IMR-90 (cell line): ENCODE measurements around the gene PRR5L. TPM values are rescaled to one million over a fixed set of nuclear protein-coding genes. Genes with fewer than 3 reads are reported as not detected.

Experiments
- ATAC-seq: fragments of 200-7000 bp; cut with Tn5 transposase; 2 replicates; pipeline ENCODE4 v1.9.1; 2020; ENCODE audit warnings: low read depth, mild to moderate bottlenecking, moderate library complexity
- BruUV-seq: library from RNA; stranded (reverse); fragments of 400-500 nt; replicated peaks from 2 replicates; lab custom pipeline; 2021; lab: Mats Ljungman, UMichigan
- CTCF ChIA-PET: fragments of 300-600 bp; formaldehyde crosslinking; extraction: SDS; loops from one replicate; lab custom pipeline; 2021; ENCODE audit warnings: antibody characterized with exemption; lab: Yijun Ruan, JAX
- POLR2A ChIA-PET: fragments of 300-600 bp; sonication (Branson Sonifier 250); formaldehyde crosslinking; loops from one replicate; lab custom pipeline; 2022; ENCODE audit warnings: antibody characterized with exemption; ENCODE audit not compliant: unreplicated experiment; lab: Charles Lee
- DNase-seq: peaks from one replicate; pipeline ENCODE4 v3.0.0; 2013
- H2AFZ ChIP-seq: replicated peaks from 2 replicates; pipeline ENCODE3; 2013; ENCODE audit warnings: low read length, mild to moderate bottlenecking; ENCODE audit not compliant: poor library complexity
- H2AK5ac ChIP-seq: 2 replicates; pipeline ENCODE4 v1.6.1; 2013; ENCODE audit warnings: low read depth, low read length, inconsistent platforms
- H2AK9ac ChIP-seq: replicated peaks from 2 replicates; pipeline ENCODE3; 2013; ENCODE audit warnings: mild to moderate bottlenecking, low read depth, low read length, moderate library complexity; ENCODE audit not compliant: poor library complexity
- H2BK120ac ChIP-seq: 2 replicates; pipeline ENCODE4 v1.6.1; 2013; ENCODE audit warnings: low read depth, low read length, inconsistent platforms
- H2BK15ac ChIP-seq: 3 replicates; pipeline ENCODE4 v1.6.1; 2013; ENCODE audit warnings: low read depth, low read length, inconsistent platforms
- H2BK20ac ChIP-seq: 2 replicates; pipeline ENCODE4 v1.6.1; 2013; ENCODE audit warnings: low read depth, mild to moderate bottlenecking, inconsistent platforms, low read length, moderate library complexity
- H2BK5ac ChIP-seq: 2 replicates; pipeline ENCODE4 v1.6.1; 2013; ENCODE audit warnings: mild to moderate bottlenecking, low read depth, low read length, inconsistent platforms; ENCODE audit not compliant: poor library complexity, severe bottlenecking
- H3K14ac ChIP-seq: replicated peaks from 2 replicates; pipeline ENCODE4 v1.6.1; 2013; ENCODE audit warnings: low read depth, low read length, inconsistent platforms
- H3K18ac ChIP-seq: 2 replicates; pipeline ENCODE4 v1.6.1; 2013; ENCODE audit warnings: low read depth, low read length, control low read depth
- H3K23ac ChIP-seq: 2 replicates; pipeline ENCODE4 v1.6.1; 2013; ENCODE audit warnings: low read depth, low read length, inconsistent platforms
- H3K27ac ChIP-seq: 2 replicates; pipeline ENCODE4 v1.5.1; 2013; ENCODE audit warnings: mild to moderate bottlenecking, control low read depth, low read length; ENCODE audit not compliant: insufficient read depth
- H3K27me3 ChIP-seq: 2 replicates; pipeline ENCODE4 v1.6.1; 2013; ENCODE audit warnings: low read length; ENCODE audit not compliant: control insufficient read depth, insufficient read depth
- H3K36me3 ChIP-seq: 2 replicates; pipeline ENCODE4 v1.6.1; 2013; ENCODE audit warnings: low read length, mixed read lengths; ENCODE audit not compliant: control insufficient read depth, insufficient read depth
- H3K4ac ChIP-seq: 2 replicates; pipeline ENCODE4 v1.6.1; 2013; ENCODE audit warnings: low read depth, low read length, inconsistent platforms
- H3K4me1 ChIP-seq: 2 replicates; pipeline ENCODE4 v1.6.1; 2013; ENCODE audit warnings: low read length, mixed read lengths; ENCODE audit not compliant: control insufficient read depth, insufficient read depth
- H3K4me2 ChIP-seq: 2 replicates; pipeline ENCODE4 v1.6.1; 2013; ENCODE audit warnings: low read depth, mild to moderate bottlenecking, control low read depth, low read length, moderate library complexity
- H3K4me3 ChIP-seq: 2 replicates; pipeline ENCODE4 v1.5.1; 2013; ENCODE audit warnings: low read depth, mild to moderate bottlenecking, control low read depth, low read length, moderate library complexity; ENCODE audit not compliant: insufficient read depth
- H3K56ac ChIP-seq: 2 replicates; pipeline ENCODE4 v1.6.1; 2013; ENCODE audit warnings: low read length, inconsistent platforms; ENCODE audit not compliant: insufficient read depth; ENCODE audit errors: extremely low read depth
- H3K79me1 ChIP-seq, 2 experiments: 2 replicates each; pipeline ENCODE4 v1.6.1; 2013; ENCODE audit warnings: low read length in 2 of 2, inconsistent platforms in 1 of 2, low read depth in 1 of 2
- H3K9ac ChIP-seq: 2 replicates; pipeline ENCODE4 v1.6.1; 2013; ENCODE audit warnings: low read depth, low read length, control low read depth
- H3K9me1 ChIP-seq: 2 replicates; pipeline ENCODE4 v1.6.1; 2013; ENCODE audit warnings: low read length, inconsistent platforms; ENCODE audit not compliant: insufficient read depth
- H3K9me3 ChIP-seq: 2 replicates; pipeline ENCODE4 v1.6.1; 2013; ENCODE audit warnings: low read length; ENCODE audit not compliant: control insufficient read depth, insufficient read depth
- H4K20me1 ChIP-seq: 2 replicates; pipeline ENCODE4 v1.6.1; 2013; ENCODE audit warnings: low read length, inconsistent platforms; ENCODE audit not compliant: insufficient read depth
- H4K5ac ChIP-seq: 2 replicates; pipeline ENCODE4 v1.6.1; 2013; ENCODE audit warnings: mild to moderate bottlenecking, low read depth, low read length, control low read depth
- H4K8ac ChIP-seq, 2 experiments: 2 replicates each; pipeline ENCODE4 v1.6.1; 2013; ENCODE audit warnings: low read depth in 2 of 2, low read length in 2 of 2, control low read depth in 1 of 2, inconsistent platforms in 1 of 2
- H4K91ac ChIP-seq: 2 replicates; pipeline ENCODE4 v1.6.1; 2013; ENCODE audit warnings: low read depth, low read length, inconsistent platforms; ENCODE audit not compliant: insufficient read depth
- MAFK ChIP-seq: IDR thresholded peaks from 2 replicates; pipeline ENCODE4 v1.6.1; 2012; ENCODE audit warnings: low read depth, low read length, improper control_type of control experiment
- RAD21 ChIP-seq: IDR thresholded peaks from 2 replicates; pipeline ENCODE4 v1.6.1; 2012; ENCODE audit warnings: low read length, improper control_type of control experiment
- WGBS, 2 experiments: methylation state at CpG; one replicate each; pipeline versions ENCODE4 v1.1.5 to v1.1.7; 2013; ENCODE audit warnings: missing lambda C conversion rate in 2 of 2; ENCODE audit not compliant: insufficient read length in 1 of 2; ENCODE audit errors: extremely low coverage in 2 of 2; 5-methylcytosine and 5-hydroxymethylcytosine counted together
- dilution Hi-C: fragments of 300-500 bp; cut with HindIII; formaldehyde crosslinking; loops from one replicate; pipeline ENCODE4 v1.14.3; 2018; ENCODE audit warnings: low sequenced_read_pairs; ENCODE audit not compliant: unreplicated experiment
- in situ Hi-C: fragments of 300-500 bp; cut with MboI; formaldehyde crosslinking; loops from 3 replicates; pipeline ENCODE4 v1.14.3; 2019; ENCODE audit warnings: low sequenced_read_pairs, inconsistent platforms, mixed read lengths
- intact Hi-C: fragments of 100-400 bp; cut with micrococcal nuclease; formaldehyde crosslinking; loops from 2 replicates; pipeline ENCODE4 v1.10.0; 2022
- polyA plus RNA-seq, 3 experiments: library from polyadenylated mRNA; depleted of rRNA; stranded (reverse); fragments of >200 nt; gene quantifications; 2 replicates each; pipeline ENCODE4 v1.2.3, GENCODE V29; 2012; ENCODE audit warnings: low replicate concordance in 1 of 3
- total RNA-seq: library from RNA; depleted of rRNA; stranded (reverse); fragments of >200 nt; gene quantifications from 2 replicates; pipeline ENCODE4 v1.2.3, GENCODE V29; 2012

Gene PRR5L
- total and polyA plus RNA-seq, 2 of the 4 experiments (the other 2 are of a cell fraction) = 2.9 to 3.6 TPM

DNA sequence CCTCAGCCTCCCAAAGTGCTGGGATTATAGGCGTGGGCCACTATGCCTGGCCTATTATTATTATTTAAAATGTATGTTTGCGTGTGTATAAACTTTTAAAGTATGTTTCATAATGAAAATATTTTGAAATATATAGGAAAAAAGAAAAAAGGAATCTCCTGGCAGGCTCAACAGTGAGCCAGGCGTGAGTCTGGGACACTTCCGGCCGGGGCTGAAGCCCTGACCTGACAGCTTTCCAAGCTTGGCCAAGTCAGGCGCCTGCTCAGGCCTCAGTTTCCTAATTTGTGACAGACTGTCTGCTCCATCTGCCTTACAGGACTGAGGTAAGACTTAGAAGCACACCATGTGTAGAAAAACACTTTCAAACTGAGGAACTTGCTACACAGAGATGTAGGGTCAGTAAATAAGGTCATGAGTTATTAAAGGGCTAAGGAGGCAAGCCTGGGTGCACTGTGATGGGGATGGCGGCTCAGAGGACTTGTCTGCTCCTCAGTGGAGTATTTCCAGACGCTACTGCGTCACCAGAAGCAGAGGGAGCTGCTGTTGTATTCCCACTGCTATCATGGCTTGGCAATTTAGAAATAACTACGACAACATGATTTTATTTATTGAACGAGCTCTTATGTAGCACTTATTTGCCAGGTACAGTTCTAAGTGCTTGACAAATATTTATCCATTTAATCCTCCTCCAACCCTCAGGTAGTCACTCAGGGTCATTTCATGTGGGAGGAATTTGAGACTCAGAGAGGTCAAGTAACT, 100.1 kb downstream of the PRR5L start:
- Histone ChIP-seq H3K9ac (no peak overlapping the region), H4K20me1 (no peaks in the 10 kb centered on the region), H3K4me3 (no peak overlapping the region), H4K5ac (no peak overlapping the region), H4K8ac (peak overlapping the region in 1 of 2 experiments; percentile 43; a peak in 1 of 4 replicates), H3K4ac (peak overlapping the region; percentile 43; the same call in 1 of the 2 replicates), H2BK20ac (peak overlapping the region; percentile 10; the same call in 1 of the 2 replicates), H3K23ac (no peak overlapping the region), H3K27ac (no peak overlapping the region), H3K56ac (no peak overlapping the region), H3K18ac (no peak overlapping the region), H2BK15ac (peak overlapping the region; percentile 13; the same call in 1 of the 3 replicates), H4K91ac (no peak overlapping the region), H2BK120ac (peak overlapping the region; percentile 1; the same call in 1 of the 2 replicates), H2BK5ac (no peak overlapping the region), H3K9me1 (no peaks in the 10 kb centered on the region), H3K36me3 (no peaks in the 10 kb centered on the region; the same call in 1 of the 2 replicates), H3K27me3 (no peaks in the 10 kb centered on the region; the same call in 1 of the 2 replicates), H2AFZ (no peak overlapping the region), H2AK5ac (no peak overlapping the region), H3K9me3 (no peaks in the 10 kb centered on the region), H3K14ac (no peak overlapping the region; the same call in 1 of the 2 replicates), H2AK9ac (no peak overlapping the region), H3K4me2 (no peak overlapping the region), H3K4me1 (no peaks in the 10 kb centered on the region), H3K79me1 (no peaks in the 10 kb centered on the region)
- DNase-seq (peak; percentile 23), ATAC-seq (no peak)
- in situ Hi-C loops (no loop called here), dilution Hi-C loops (no loop called here), intact Hi-C loops (no loop called here)
- TF ChIP-seq RAD21 (no peak), MAFK (no peak)
- ChIA-PET CTCF (interaction anchor here (1.2 to 2.9 kb wide), 2 partner anchors 11 to 36 kb away, joined by 3 to 6 read pairs; no protein-coding TSS in a partner anchor), POLR2A (no interaction called here)
- no TSS peak for BruUV-seq
- WGBS, 2 experiments = 41% methylated on average over 6 of the region's 11 CpGs; no CpG with 5 or more reads in 1 of the 2 experiments
